ENCODE results near the gene ITGBL1. TPM values are rescaled to one million over a fixed set of nuclear protein-coding genes. Genes with fewer than 3 reads are reported as not detected.

ITGBL1 gene
- total RNA-seq, 2 experiments from 2014 or later: not detected

DNA sequence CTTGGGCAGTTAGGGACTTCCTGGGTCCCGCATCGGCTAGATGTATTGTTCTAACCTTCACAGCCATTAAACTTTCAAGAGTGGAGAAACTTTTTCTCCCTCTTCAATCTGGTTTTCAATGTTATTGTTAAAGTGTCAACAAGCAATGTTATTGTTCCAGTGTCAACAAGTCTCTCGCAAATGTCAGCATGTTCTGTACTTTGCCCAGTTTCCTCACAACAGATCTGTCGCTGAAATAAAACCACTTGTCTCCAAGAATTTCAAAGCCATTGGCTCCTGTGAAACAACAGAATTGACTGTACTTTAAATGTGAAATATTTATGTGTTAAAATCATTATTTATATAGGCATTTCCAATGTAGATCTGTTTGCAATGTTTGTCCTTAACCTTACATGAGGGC lies 138.0 kb downstream of the ITGBL1 start:
- peaks cover 3% of the 10 kb centered on the region for H3K9me3 Mint-ChIP-seq

DNA sequence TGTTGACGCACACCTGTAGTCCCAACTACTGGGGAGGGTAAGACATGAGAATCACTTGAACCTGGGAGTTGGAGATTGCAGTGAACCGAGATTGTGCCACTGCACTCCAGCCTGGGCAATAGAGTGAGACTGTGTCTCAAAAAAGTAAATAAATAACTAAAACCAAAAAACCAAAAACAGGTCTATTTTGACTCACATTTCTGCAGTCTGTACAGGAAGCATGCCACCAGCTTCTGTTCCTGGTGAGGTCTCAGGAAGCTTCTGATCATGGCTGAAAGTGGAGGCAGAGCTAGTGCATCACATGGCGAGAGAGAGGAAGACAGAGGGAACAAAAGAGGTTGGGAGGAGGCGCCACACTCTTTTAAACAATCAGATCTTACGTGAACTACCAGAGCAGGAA lies 142.5 kb downstream of the ITGBL1 start:
- POLR2A ChIA-PET: no interaction called here
- H3K4me1 Mint-ChIP-seq (ENCODE audit: low read depth): no peaks in the 10 kb centered on the region
- H3K27ac ChIP-seq (ENCODE audit: low read depth in 1 of 2, low read length in 2 of 2): no peak overlapping the region
- CTCF ChIA-PET: no interaction called here
- no peaks in the 10 kb centered on the region for H3K27me3 ChIP-seq (ENCODE audit: control insufficient read depth in 1 of 2, insufficient read depth in 2 of 2, low read length in 2 of 2)
- ATAC-seq (ENCODE audit: poor library complexity) (no peak), DNase-seq (no peak)
- H3K36me3 ChIP-seq (ENCODE audit: insufficient read depth, low read length): no peaks in the 10 kb centered on the region
- H3K9me3 ChIP-seq (ENCODE audit: control insufficient read depth in 1 of 2, insufficient read depth in 1 of 2, low read length in 2 of 2): no peaks in the 10 kb centered on the region
- no peak overlapping the region for H3K27ac Mint-ChIP-seq
- intact Hi-C loops (cut with DNase I, micrococcal nuclease): no loop called here
- no peaks in the 10 kb centered on the region for H3K27me3 Mint-ChIP-seq
- no peaks in the 10 kb centered on the region for H3K36me3 Mint-ChIP-seq (ENCODE audit: low read depth)
- TF ChIP-seq, protein P1, sequence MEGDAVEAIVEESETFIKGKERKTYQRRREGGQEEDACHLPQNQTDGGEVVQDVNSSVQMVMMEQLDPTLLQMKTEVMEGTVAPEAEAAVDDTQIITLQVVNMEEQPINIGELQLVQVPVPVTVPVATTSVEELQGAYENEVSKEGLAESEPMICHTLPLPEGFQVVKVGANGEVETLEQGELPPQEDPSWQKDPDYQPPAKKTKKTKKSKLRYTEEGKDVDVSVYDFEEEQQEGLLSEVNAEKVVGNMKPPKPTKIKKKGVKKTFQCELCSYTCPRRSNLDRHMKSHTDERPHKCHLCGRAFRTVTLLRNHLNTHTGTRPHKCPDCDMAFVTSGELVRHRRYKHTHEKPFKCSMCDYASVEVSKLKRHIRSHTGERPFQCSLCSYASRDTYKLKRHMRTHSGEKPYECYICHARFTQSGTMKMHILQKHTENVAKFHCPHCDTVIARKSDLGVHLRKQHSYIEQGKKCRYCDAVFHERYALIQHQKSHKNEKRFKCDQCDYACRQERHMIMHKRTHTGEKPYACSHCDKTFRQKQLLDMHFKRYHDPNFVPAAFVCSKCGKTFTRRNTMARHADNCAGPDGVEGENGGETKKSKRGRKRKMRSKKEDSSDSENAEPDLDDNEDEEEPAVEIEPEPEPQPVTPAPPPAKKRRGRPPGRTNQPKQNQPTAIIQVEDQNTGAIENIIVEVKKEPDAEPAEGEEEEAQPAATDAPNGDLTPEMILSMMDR (IDR thresholded peaks at IDR 0.05): no peak
- no peaks in the 10 kb centered on the region for H3K4me1 ChIP-seq (ENCODE audit: insufficient read depth, low read length)
- no peak overlapping the region for H3K4me3 ChIP-seq (ENCODE audit: low read length)
- no peak overlapping the region for H3K4me3 Mint-ChIP-seq
- peaks cover 3% of the 10 kb centered on the region for H3K9me3 Mint-ChIP-seq

More for the DNA sequence above, 138.0 kb downstream of the ITGBL1 start:
- DNase-seq (no peak), ATAC-seq (ENCODE audit: poor library complexity) (no peak)
- ChIA-PET POLR2A (no interaction called here), CTCF (no interaction called here)
- Mint-ChIP-seq H3K4me3 (no peak overlapping the region), H3K27me3 (peaks cover 4% of the 10 kb centered on the region), H3K27ac (no peak overlapping the region), H3K36me3 (ENCODE audit: low read depth) (no peaks in the 10 kb centered on the region), H3K4me1 (ENCODE audit: low read depth) (no peaks in the 10 kb centered on the region)
- intact Hi-C loops (cut with DNase I, micrococcal nuclease): no loop called here
- H3K27ac ChIP-seq (ENCODE audit: low read depth in 1 of 2, low read length in 2 of 2): no peak overlapping the region
- TF ChIP-seq, protein P1 (IDR thresholded peaks at IDR 0.05): no peak
- no peaks in the 10 kb centered on the region for H3K9me3 ChIP-seq (ENCODE audit: control insufficient read depth in 1 of 2, insufficient read depth in 1 of 2, low read length in 2 of 2)
- H3K27me3 ChIP-seq (ENCODE audit: control insufficient read depth in 1 of 2, insufficient read depth in 2 of 2, low read length in 2 of 2): no peaks in the 10 kb centered on the region
- no peaks in the 10 kb centered on the region for H3K36me3 ChIP-seq (ENCODE audit: insufficient read depth, low read length)
- no peak overlapping the region for H3K4me3 ChIP-seq (ENCODE audit: low read length)
- H3K4me1 ChIP-seq (ENCODE audit: insufficient read depth, low read length): no peaks in the 10 kb centered on the region

DNA sequence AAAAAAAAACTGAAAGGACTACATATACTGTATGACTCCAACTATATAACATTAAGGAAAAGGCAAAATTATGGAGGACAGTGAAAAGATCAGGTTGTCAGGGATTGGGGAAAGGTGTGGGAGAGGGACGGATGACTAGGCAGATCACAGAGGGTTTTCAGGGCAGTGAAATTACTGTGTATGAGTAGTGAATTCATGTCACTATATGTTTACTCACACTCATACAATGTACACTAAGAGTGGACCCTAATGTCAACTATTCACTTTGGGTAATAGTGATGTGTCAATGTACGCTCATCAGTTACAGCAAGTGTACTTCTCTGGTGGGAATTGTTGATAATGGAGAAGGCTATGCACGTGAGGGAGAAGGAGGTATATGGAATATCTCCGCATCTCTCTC lies 144.3 kb downstream of the ITGBL1 start:
- no peak overlapping the region for H3K4me3 Mint-ChIP-seq
- ATAC-seq (ENCODE audit: poor library complexity) (no peak), DNase-seq (no peak)
- no peak overlapping the region for H3K4me3 ChIP-seq (ENCODE audit: low read length)
- H3K9me3 Mint-ChIP-seq: peaks cover 3% of the 10 kb centered on the region
- POLR2A ChIA-PET: no interaction called here
- H3K27me3 Mint-ChIP-seq: peaks cover 2% of the 10 kb centered on the region
- intact Hi-C loops (cut with DNase I, micrococcal nuclease): no loop called here
- H3K9me3 ChIP-seq (ENCODE audit: control insufficient read depth in 1 of 2, insufficient read depth in 1 of 2, low read length in 2 of 2): no peaks in the 10 kb centered on the region
- TF ChIP-seq, protein P1 (IDR thresholded peaks at IDR 0.05): no peak
- no peaks in the 10 kb centered on the region for H3K36me3 ChIP-seq (ENCODE audit: insufficient read depth, low read length)
- H3K27me3 ChIP-seq (ENCODE audit: control insufficient read depth in 1 of 2, insufficient read depth in 2 of 2, low read length in 2 of 2): no peaks in the 10 kb centered on the region
- no peaks in the 10 kb centered on the region for H3K4me1 ChIP-seq (ENCODE audit: insufficient read depth, low read length)
- no peak overlapping the region for H3K27ac Mint-ChIP-seq
- H3K27ac ChIP-seq (ENCODE audit: low read depth in 1 of 2, low read length in 2 of 2): no peak overlapping the region
- H3K4me1 Mint-ChIP-seq (ENCODE audit: low read depth): no peaks in the 10 kb centered on the region
- CTCF ChIA-PET: no interaction called here
- no peaks in the 10 kb centered on the region for H3K36me3 Mint-ChIP-seq (ENCODE audit: low read depth)
